ENCODE results near the gene MAD1L1.

MAD1L1 gene

DNA sequence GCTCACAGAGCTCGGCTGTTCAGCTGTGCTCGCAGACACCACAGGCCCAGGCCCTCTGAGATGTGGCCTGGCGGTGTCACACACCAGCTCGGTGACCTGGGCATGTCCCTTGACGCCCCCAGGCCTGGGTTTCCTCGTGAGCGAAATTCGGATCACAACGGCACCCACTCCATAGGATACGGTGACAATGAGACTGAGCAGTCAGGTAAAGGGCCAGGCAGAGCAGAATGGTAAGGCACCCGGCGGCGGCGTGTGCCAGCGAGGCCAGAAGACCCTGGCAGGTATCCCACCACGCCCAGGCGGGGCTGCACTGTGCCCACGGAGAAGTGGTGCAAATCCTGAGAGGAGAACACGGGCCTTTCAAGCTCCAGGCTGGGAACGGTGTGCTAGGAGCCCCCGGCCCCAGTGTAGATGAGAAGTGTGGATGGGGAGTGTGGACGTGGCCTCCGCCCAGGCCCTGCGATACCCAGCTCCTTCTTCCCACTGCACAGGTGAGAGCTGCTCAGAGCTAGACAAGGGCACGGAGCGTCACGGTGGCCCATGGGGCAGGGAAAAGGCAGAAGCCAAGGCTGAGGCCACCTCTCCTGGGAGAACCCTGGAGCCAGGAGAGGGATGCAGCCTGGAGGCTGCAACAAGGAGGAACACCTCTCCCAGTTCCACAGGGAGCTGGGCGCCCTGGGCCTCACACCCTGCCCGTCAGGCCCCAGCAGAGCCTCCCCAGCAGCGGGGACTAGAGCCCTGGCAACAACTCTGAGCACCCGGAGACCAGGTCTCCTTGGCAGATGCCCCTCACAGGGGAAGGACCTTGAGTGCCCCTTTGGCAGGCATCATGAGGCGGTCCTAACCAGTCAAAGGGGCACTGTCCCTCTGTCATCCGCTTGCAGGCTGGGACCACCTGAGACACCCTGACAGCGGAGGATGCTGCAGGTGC, 219.1 kb downstream of the MAD1L1 start:
- DNase-seq (ENCODE audit: low spot score), result no peak

DNA sequence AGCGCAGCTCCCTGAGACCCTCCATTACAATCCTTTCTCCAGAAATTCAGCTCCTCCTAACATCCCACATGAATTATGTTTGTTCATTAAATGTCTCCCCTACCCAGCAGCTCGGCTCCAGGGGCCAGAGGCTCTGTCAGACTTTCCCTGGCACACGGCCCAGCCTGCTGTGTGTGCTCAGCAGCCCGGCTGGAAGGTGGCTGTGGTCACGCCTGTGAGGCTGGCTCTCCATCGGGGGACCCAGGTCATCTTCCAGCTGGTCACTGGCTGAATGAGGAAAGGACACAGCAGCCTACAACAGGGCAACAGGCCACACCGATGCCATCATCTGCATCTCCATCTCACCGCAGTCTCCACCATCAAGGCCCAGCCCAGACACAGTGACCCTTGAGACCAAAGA, 219.8 kb downstream of the MAD1L1 start:
- no peak for DNase-seq (ENCODE audit: low spot score)

DNA sequence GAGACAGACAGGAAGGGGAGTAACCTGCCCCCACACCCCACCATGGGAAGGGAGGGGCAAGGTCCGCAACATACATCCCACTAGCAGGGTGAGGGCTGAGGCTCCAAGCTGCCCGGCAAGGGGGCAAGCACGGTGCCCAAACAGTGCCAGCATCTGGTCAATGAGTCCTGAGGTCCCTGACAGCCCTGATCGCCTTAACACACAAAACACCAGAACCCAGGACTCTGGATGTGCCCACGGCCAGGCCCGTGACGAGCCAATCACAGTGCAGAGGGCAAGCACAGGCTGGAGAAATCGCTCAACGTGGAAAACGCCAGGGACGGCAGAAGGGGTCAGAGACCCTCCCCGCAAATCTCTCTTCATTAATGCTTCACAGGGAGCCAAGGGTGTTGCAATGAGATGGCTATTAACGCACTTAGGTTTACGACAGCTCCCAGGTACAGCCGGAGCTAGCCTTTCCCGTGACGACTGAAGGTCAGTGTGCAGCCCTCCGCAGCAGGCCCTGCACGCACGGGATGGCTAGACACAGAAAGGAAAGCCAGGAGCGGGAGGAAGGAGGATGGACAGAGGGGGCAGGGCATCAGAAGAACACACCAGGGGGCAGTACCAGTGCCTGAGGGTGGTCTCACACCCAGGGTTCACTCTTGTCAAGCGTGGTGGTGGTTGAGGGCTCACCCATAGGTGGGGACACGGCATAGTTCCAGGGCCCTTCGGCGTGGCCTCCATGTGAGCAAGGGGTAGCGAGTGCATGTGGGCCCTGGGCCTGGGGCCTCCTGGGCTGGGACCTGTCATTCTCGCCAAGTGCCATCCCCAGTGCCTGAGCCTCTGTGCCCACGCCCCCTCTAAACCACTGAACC, 220.5 kb downstream of the MAD1L1 start:
- DNase-seq (ENCODE audit: low spot score), result no peak

DNA sequence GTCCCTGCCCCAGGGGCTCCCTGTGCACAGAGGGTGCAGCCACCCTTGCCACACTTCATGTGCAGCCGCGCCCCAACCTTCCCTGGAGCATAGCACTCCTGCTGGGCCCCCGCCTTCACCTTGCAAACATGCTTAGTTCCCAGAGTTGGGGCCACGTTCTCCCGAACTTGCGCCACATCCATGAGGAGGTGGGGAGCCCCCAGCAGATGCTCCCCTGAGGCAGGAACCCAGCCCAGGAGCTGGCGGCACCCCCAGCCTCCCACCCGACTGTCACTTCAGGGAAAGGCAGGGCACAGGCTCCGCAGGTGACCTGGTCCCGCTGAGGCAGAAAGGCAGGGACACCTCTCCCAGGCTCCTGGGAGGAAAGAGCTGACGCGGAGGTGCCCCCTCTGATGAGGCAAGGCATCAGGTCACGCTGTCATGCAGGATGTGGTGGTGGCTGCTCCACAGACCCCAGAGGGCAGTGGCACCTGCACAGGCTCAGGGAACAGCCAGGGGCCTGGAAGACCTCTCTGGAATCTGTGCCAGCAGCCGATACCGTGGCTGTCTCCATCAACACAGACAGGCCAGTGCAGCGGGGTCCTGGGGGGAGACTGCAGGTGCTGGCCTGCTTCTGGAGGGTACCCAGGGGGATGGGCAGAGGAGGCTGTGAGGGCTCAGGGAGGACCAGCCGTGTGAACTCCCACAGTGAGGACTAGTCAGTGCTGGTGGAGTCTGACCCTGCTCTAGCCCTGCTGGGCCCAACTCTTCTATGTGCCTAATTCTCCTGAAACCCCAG, 221.3 kb downstream of the MAD1L1 start:
- DNase-seq (ENCODE audit: low spot score), result no peak

DNA sequence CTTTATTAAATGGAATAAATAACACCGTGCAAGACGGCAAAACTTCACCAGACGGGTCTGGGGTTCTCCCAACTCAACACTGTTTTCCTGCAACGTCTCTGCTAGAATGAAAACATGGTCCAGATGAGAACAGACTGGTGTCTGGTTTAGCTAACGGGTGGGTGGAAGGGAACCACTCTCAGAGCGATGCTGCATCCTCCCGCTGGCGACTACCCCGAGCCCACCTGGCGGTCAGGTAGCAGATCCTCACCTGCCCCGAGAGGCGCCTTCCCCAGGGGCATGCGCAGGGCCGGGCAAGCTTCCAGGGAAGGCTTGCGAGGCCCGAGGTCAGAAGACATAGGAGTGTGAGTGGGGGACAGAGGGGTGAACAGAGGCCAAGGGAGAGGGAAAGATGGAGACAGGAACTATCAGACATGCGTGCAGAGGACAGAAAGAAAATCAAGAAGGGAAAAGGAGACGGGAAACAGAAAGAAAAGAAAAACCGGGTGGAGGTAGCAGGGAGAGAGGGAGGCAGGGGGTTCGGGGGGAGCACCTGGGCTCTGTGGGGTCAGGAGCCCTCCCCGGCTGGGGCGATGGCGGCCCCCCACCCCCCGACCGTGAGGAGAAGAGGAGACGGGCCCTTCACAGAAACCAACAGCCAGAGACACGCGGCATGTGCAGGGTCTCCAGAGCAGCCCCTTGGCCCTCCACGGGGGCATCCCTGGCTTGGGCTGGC, 222.0 kb downstream of the MAD1L1 start:
- DNase-seq (ENCODE audit: low spot score), result no peak

DNA sequence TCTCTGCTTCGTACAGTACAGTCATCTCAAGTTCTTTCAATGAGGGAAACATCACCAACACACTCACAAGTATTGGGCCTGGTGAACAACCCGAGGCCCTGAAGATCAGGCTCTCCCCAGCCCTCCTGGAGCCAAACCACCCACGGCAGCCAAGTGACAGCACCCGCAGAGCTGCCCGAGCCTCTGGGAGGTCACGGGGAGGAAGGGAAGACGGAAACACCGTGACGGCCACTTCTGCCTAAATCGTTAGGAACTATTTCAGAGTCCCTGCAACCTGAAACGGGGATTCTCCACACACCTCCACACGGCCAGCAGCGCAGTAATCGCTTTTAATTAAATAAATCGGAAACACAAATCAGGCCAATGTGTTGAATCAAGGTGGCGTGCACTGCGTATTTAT, 222.6 kb downstream of the MAD1L1 start:
- no peak for DNase-seq (ENCODE audit: low spot score)

DNA sequence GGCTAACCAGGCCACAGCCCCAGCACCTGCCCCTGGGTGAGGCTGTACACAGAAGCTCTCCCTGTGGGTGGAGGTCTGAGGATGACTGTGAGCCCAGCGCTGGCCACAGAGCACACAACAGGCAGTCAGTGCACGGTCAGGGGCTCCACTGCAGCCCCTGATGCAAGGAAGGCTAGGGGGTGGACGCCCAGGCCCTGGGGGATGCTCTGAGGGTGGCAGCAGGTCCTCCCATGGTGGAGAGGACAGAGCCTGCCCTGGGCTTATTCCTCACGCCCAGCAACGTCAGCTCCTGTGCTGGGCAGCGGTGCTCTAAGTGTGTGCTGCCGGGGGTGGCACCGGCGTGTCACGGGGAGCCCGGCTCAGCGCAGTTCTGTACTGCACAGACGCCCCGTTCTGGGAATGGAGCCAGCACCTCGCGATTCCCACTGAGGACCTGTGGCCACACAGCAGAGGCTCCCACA, 223.2 kb downstream of the MAD1L1 start:
- no peak for DNase-seq (ENCODE audit: low spot score)

DNA sequence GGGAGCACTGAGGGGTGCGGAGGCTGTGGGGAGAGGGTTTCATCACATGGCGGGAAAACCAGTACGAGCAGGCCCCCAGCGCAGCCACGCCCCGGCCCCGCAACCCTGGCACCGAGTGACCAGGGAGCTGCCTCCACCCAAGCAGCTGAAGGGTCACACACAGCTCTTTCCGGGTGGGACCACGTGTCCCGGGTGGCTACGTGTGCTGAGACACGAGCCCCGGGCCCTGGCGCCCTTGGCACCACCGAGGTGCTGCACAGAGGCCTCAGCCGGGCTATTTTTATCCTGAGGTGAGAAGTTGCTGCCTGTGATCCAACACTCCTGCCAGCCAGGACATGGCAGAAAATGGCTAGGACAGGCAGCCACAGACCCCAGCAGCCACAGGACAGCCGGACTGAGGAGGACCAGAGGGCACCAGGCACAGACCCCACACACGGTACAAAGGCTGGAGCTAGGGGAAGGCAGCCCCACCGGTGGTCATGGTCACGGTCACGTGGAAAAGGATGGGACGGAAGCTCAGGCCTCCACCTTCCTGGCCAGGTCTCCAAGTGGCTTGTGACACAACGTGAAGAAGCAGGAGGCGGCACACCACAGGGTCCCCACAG, 223.7 kb downstream of the MAD1L1 start:
- DNase-seq (ENCODE audit: low spot score), result no peak

DNA sequence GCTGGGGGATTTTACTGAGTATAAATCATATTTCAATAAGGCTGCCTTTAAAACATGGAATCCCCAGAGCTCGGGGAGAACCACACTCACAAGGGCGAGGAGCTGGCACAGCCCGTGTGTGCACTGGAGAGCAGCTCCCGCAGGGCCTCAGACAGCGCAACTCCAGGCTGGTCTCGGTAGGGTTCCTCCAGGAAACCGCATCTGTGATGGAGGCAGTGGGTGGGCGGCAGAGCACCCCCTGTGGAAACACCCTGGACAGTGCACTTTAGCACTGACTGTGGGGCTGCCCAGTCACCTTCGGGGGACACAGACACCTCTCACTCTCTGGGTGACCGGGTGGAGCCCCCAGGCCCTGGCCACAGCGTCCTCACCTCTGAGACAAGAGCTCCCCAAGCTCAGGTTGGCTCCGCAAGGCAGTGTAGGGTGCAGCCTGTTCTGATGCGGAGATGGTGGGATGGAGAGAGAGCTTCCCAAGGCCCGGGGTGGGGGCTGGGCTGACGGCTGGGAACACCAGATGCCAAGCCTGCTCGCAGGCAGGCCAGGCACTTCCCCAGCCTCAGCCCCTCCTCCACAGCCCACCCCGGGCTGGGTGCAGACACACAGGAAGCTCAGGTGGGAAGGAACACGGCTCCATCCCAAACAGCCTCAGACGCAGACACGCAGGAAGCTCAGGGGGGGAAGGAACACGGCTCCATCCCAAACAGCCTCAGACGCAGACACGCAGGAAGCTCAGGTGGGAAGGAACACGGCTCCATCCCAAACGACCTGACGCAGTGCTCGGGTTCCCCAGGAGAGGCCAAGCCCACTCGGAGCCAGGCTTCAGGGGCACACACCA, 224.4 kb downstream of the MAD1L1 start:
- DNase-seq (ENCODE audit: low spot score), result no peak

DNA sequence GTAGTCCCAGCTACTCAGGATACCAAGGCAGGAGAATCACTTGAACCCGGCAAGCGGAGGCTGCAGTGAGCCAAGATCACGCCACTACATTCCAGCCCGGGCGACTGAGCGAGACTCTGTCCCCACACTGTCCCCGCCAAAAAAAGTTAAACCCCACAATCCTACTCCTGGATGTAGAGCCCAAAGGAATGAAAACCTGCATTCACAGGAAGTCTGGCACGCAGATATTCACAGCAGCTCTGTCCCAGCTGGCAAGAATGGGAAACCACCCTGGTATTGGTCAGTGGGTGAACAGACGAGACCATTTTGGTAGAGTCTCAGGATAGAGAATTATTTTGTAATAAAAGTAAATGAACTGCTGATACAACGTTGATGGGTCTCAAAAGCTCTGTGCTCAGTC, 225.2 kb downstream of the MAD1L1 start:
- no peak for DNase-seq (ENCODE audit: low spot score)

DNA sequence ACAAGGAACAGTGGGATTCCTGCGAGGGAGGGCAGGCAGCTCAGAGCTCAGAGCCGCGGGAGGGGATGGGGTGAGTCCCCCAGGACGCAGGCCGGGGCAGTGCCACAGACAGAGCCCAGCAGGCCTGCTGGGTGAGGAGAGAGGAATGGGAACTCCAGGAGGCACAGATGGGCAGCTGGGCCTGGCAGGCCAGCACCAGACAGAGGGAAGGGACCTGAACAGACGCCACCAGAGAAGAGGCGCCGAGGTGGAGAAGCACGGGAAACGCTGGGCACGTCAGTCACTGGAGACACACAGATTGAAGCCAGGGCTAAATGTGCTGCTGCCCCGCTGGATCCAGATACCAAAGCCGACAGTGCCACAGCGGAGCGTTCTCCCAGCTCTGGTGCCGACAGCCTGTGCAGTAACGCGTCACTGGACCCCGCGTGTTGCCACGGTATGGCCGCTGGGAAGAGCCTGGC, 225.8 kb downstream of the MAD1L1 start:
- no peak for DNase-seq (ENCODE audit: low spot score)

DNA sequence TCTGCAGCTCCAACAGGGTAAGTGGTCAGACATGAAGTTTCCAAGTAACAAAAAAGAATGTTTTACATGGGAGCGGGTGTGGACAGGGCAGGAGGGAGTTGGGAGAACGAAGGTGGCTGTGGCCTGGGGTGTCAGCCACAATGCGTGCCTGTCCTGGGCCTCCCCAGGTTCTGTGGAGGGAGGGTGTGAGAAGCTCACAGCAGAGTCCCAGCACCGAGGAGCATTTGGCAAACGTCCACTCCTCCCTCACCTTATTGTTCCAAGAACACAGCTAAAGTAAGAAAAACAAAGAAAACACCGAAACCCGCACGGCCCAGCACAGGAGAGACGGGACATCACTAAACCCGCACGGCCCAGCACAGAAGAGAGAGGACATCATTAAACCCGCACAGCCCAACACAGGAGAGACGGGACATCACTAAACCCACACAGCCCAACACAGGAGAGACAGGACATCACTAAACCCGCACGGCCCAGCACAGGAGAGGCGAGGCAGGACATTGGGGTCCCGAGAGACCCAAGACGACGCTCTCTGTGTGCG, 226.4 kb downstream of the MAD1L1 start:
- no peak for DNase-seq (ENCODE audit: low spot score)

DNA sequence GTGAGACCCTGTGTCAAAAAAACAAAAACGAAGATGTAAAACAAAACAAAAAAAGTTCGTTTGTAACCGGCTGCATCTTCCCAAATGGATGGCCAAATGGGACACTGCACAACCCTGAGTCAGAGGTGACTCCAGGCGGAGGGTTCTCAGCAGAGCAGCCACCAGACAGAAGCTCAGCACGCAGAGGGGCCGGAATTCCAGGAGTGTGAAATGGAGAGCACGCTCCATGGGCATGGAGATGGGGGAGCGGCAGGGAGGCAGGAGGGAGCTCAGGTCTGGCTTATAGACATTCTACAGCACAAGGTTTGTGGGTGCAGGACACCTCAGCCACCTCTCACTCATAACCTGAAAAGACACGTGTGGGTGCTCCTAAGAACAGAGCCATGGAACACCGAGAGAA, 227.0 kb downstream of the MAD1L1 start:
- DNase-seq (ENCODE audit: low spot score), result no peak

DNA sequence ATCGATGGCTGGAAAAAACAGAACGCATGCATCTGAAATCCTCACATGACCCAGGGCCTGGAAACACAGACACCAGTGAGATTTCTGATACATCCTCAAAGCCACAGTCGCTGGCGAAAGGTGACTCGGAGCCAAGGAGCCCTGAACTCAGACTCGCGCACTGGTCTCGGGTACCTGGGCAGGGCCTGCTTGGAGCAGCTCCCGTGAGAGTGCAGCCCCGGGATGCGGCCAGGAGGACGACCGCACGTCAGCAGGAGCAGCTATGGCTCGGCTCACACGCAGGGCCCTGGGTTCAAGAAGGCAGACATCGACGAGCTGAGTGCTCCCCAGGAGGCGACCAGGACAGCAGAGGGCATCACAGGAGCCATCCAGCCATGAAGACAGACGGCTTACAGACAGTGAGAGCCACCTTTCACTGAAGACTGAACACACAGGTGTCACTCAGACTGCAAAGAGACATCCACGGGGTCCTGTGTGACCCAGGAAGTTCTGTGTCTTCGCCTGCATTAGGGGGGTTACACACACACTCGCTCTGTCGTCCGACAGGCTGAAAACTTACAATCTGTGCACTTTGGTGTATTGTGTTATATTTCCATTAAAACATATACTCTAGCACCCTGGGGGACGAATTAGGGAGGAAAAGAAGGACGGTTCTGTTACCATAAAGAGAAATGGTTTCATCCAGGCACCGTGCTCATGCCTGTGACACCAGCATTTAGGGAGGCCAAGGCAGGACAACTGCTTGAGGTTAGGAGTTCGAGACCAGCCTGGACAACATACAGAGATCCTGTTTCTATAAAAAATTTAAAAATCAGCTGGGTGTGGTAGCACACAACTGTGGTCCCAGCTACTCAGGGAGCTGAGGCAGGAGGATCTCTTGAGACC, 227.7 kb downstream of the MAD1L1 start:
- DNase-seq (ENCODE audit: low spot score), result no peak

DNA sequence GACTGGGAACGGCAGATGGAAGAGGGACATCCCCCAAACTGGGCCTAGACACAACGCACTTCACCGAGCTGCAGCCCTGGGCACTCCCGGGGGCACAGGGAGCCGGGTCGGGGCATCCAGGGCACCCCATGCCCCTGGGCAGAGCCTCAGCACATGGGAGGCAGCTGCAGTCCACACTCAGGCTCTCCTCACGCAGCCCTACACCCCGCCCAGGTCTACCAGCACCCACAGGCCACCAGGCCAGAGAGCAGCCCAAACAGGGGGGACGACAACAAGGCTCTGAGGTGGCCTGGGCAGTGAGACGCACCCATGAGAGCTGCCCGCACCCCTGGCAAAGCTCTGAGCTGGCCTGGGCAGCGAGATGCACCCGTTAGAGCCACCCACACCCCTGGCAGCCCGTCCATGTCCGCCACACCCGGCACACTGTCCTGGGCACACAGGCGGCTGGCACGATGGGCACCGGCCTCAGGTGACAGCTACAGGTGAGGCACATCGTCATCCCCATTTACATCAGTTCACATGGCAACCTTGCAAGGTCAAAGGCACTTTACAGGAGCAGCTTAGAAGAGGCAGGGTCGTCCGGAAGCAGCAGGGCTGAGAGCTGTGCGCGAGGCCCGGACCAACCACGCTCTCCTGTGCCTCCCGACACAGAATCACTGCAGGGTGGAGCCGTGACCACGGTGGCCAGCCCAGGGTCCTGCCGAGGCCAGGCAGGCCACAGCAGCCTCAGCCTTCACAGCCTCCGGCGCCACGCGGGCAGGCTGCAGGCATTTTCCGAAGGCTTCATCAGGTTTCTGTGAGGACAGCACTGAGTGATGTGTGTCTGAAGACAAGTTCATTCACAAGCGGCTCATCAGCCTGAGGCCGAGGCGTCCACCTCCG, 228.6 kb downstream of the MAD1L1 start:
- DNase-seq (ENCODE audit: low spot score), result no peak

DNA sequence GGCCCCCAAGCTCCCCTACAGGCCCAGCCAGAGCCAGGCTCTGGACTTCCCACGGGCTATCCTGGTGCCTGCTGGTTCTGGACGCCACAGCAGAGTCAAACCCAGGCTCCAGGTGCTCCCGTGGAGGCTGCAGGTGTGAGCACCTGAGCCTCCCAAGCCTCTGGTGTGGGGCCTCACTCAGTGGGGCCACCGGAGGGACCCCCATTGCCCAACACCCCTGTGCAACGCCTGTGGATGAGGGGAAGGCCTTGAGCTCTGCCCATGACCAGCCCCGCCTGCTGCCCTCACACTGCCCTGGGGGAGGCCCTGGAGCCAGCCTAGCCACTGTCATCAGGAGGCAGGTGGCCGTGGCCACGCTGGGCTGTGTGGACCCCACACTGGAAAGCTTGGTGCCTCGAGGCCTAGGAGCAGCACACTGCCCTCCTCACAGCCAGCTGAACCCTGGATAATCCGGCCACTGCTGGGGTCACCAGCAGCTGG, 229.3 kb downstream of the MAD1L1 start:
- no peak for DNase-seq (ENCODE audit: low spot score)
